ENCODE measurements around the gene PIGS.

The PIGS gene

DNA sequence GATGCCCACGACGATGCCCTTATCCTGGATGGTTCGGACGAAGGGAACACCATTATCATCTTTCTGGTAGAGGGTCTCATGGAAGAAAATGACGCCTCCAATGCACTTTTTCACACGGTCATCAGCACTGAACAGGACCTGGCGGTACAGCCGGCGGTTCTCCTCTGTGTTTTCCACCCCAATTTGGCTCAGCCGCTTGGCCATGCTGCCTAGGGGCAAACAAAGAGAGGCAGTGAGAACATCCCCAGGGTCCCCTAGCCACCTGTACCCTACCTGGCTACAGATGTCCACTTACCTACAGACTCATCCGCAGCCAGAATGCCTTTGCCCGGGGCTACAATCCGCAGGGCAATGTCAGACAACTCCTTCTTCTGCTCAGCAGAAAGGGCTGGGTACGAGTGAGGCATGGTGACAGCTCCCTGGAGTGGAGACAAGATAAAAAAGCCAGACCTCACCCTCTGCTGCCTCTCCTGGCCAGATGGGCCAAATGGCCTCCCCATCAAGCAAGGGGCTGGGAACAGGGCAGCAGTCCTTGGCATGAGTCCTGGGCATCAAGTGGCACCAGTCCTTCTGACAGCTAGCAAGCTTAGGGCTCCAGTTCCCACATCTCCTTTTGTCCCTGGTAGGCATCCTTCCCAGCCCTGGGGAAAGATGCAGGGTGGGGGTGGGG is 3.9 kb upstream of the PIGS start:
- TF ChIP-seq, protein P1, sequence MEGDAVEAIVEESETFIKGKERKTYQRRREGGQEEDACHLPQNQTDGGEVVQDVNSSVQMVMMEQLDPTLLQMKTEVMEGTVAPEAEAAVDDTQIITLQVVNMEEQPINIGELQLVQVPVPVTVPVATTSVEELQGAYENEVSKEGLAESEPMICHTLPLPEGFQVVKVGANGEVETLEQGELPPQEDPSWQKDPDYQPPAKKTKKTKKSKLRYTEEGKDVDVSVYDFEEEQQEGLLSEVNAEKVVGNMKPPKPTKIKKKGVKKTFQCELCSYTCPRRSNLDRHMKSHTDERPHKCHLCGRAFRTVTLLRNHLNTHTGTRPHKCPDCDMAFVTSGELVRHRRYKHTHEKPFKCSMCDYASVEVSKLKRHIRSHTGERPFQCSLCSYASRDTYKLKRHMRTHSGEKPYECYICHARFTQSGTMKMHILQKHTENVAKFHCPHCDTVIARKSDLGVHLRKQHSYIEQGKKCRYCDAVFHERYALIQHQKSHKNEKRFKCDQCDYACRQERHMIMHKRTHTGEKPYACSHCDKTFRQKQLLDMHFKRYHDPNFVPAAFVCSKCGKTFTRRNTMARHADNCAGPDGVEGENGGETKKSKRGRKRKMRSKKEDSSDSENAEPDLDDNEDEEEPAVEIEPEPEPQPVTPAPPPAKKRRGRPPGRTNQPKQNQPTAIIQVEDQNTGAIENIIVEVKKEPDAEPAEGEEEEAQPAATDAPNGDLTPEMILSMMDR (IDR thresholded peaks at IDR 0.05; ENCODE audit: low read depth, low read length) = peak; percentile 2
- in situ Hi-C loops (cut with HindIII; ENCODE audit: low sequenced_read_pairs) = no loop called here
- no peak for DNase-seq (ENCODE audit: low read depth, low spot score)
- H3K4me3 ChIP-seq (ENCODE audit: low read depth, low read length) = no peak overlapping the region

DNA sequence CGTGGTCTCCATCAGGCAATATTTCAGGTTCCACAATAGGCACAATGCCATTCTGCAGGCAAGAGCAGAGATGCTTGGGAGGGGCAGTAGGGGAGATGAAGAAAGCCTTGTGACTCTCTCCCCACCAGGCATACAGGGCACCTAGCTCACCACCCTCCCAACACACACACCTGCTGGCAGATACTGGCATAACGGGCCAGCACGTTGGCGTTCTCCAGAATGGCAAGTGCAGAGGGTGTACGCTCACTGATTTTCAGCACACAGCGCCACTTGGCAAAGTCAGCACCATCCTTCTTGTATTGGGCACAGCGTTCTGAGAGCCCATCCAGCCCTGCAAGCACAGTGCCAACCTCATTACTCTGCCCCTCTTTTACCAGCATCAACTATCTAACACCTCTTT is 3.2 kb upstream of the PIGS start:
- in situ Hi-C loops (cut with HindIII; ENCODE audit: low sequenced_read_pairs) = no loop called here
- DNase-seq (ENCODE audit: low read depth, low spot score) = no peak
- no peak overlapping the region for H3K4me3 ChIP-seq (ENCODE audit: low read depth, low read length)
- TF ChIP-seq, protein P1 (IDR thresholded peaks at IDR 0.05; ENCODE audit: low read depth, low read length) = peak; percentile 17

DNA sequence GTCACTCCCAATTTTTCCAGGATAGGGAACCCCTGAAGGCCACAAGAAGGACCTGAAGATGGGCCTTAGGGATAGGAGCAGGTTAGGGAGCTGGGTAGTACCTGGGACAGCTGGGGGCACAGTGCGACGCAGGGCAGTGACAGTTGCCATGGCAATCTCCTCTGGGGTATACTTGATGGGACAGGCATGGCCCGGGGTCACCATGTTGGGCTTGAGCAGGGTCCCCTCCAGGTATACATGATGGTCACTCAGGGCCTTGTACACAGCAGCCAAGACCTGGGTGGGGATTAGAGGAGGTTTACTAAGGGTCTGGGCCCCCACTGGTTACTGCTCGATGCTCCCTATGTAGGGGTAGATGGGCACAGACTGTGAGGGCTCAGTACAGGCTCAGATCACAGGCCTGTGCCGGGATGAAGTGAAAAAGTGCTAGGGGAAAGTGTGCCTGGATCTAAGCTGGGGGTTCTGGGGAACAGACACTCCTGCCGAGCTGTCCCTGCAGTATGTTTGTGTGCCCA is 2.7 kb upstream of the PIGS start:
- no peak for DNase-seq (ENCODE audit: low read depth, low spot score)
- TF ChIP-seq, protein P1 (IDR thresholded peaks at IDR 0.05; ENCODE audit: low read depth, low read length) = no peak
- H3K4me3 ChIP-seq (ENCODE audit: low read depth, low read length) = no peak overlapping the region
- in situ Hi-C loops (cut with HindIII; ENCODE audit: low sequenced_read_pairs) = no loop called here

DNA sequence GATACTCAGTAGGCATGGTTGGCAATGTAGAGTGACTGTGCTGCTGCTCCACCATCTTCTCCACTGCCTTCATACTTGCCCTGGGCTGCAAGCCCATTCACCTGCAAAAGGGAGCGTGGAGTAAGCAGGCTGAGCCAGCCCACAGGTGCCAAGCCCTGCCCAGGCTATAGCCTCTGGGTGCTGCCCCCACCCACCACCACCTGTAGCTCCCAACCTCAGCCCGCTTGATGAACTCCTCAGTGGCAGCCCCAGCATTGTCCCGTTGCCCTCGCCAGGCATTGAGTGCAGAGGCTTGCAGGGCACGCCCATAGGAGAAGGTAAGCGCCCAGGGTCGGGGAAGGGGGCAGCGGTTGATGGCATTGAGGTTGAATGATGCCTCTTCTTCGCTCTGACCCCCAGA is 2.2 kb upstream of the PIGS start:
- H3K4me3 ChIP-seq (ENCODE audit: low read depth, low read length) = no peak overlapping the region
- no peak for DNase-seq (ENCODE audit: low read depth, low spot score)
- TF ChIP-seq, protein P1 (IDR thresholded peaks at IDR 0.05; ENCODE audit: low read depth, low read length) = no peak
- in situ Hi-C loops (cut with HindIII; ENCODE audit: low sequenced_read_pairs) = no loop called here

DNA sequence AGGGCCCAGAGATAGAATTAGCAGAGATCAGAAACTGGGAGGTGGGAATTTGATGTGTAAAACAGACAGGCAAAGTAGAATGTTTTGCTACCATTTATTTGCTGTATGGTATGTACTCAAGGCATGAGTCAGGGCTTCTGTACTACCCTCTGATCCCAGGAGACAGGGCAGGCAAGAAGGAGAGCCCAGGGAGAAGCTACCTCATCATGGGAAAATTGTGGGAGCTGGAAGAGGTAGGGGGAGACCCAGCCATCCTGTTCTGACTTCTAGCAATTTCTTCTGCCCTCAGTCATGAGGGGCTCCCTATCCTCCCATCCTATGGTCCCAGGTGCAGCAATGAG is 1.7 kb upstream of the PIGS start:
- in situ Hi-C loops (cut with HindIII; ENCODE audit: low sequenced_read_pairs) = no loop called here
- H3K4me3 ChIP-seq (ENCODE audit: low read depth, low read length) = no peak overlapping the region
- TF ChIP-seq, protein P1 (IDR thresholded peaks at IDR 0.05; ENCODE audit: low read depth, low read length) = no peak
- DNase-seq (ENCODE audit: low read depth, low spot score) = no peak

DNA sequence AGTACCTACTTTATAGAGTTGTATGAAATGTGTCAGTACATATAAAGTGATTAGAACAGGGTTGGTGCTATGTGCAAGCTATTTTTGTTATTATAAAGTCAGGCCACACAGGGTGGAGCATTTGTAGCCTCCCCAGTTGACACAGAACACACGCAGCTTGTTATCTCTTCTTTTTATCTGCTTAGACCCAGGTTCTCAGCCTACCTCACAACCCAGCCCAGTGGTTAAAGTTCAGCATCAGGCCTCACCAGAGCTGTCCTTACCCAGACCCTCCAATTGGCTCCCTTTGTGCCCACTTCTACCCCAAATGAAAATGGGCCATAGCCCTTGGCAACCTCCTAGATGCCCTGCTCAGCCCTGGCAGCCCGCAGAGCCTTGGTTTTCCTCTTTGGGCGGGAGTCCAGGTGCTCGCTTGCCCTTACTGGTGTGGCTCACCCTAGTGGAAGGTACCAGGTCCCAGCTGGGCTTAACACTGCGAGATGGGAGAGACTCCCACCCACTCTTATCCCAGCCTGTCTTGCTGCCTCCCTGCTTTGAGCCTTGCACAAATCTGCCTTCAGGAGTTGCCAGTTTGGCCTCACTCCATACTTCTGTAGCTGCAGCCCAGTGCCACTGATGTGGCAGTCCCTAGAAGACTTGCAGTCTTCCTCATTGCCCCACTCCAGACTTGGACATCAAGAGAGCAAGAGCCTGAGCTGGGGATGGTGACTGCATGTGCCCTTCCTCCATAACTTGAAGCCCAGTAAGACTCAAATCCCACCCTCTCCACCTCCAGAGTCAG is 1.1 kb upstream of the PIGS start:
- H3K4me3 ChIP-seq (ENCODE audit: low read depth, low read length) = no peak overlapping the region
- TF ChIP-seq, protein P1 (IDR thresholded peaks at IDR 0.05; ENCODE audit: low read depth, low read length) = no peak
- in situ Hi-C loops (cut with HindIII; ENCODE audit: low sequenced_read_pairs) = no loop called here
- DNase-seq (ENCODE audit: low read depth, low spot score) = no peak

All from astrocyte of the spinal cord (primary cell).